Brain microvascular endothelial cell (primary cell): ENCODE results near the gene CHCT1.
"Not testable (repeated sequence)": the region's sequence is repeated elsewhere in the genome, so short reads cannot be mapped to it uniquely, and the experiment has no call there.

Experiments used
- DNase-seq: peaks from one replicate; pipeline ENCODE4 v3.0.0-alpha.2; 2020
- H3K27ac ChIP-seq: fragments of 250-450 bp; sonication (Bioruptor Pico); 2 replicates; pipeline ENCODE4 v1.5.1; 2020; ENCODE audit warnings: mild to moderate bottlenecking, moderate library complexity
- H3K27me3 ChIP-seq: fragments of 250-450 bp; sonication (Bioruptor Pico); replicated peaks from 2 replicates; pipeline ENCODE4 v1.5.1; 2020; ENCODE audit warnings: mild to moderate bottlenecking
- H3K36me3 ChIP-seq: fragments of 250-450 bp; sonication (Bioruptor Pico); replicated peaks from 2 replicates; pipeline ENCODE4 v1.5.1; 2020; ENCODE audit warnings: mild to moderate bottlenecking
- H3K4me3 ChIP-seq: 2 replicates; pipeline ENCODE4 v1.5.1; 2011; ENCODE audit warnings: low read depth, mild to moderate bottlenecking, control low read depth, low read length, moderate library complexity
- CTCF ChIP-seq: IDR thresholded peaks from 2 replicates; pipeline ENCODE4 v1.5.1; 2011; ENCODE audit warnings: low read depth, mild to moderate bottlenecking, moderate library complexity, low read length, control low read depth, inconsistent platforms; ENCODE audit errors: missing control alignments
- in situ Hi-C: cut with HindIII; loops from 2 replicates; pipeline ENCODE4 v1.10.0; 2017; ENCODE audit warnings: low sequenced_read_pairs, low pct_ligation_motif_present

CHCT1 gene

GRCh38 chr17:60421273-60422161 is 772 bp upstream of the CHCT1 start:
- in situ Hi-C loops = loop anchor here (25.0 kb wide), 1 partner anchor 184 kb away; no protein-coding TSS in a partner anchor
- peak; percentile 95 for TF ChIP-seq CTCF
- Histone ChIP-seq H3K27ac (no peak overlapping the region), H3K4me3 (peak overlapping the region; percentile 56), H3K27me3 (no peaks in the 10 kb centered on the region), H3K36me3 (no peaks in the 10 kb centered on the region)
- peak; percentile 25 for DNase-seq

- no peaks in the 10 kb centered on the region for H3K36me3 ChIP-seq
- no peak for DNase-seq
- no peak for TF ChIP-seq CTCF
- in situ Hi-C loops = loop anchor here (25.0 kb wide), 1 partner anchor 187 kb away; no protein-coding TSS in a partner anchor
- no peaks in the 10 kb centered on the region for H3K27me3 ChIP-seq
- no peak overlapping the region for H3K27ac ChIP-seq
- no peak overlapping the region for H3K4me3 ChIP-seq
These were observed 1.6 kb downstream of the CHCT1 start for GRCh38 chr17:60423865-60424264.

- no peak for TF ChIP-seq CTCF
- Histone ChIP-seq H3K27ac (no peak overlapping the region), H3K4me3 (no peak overlapping the region), H3K36me3 (no peaks in the 10 kb centered on the region), H3K27me3 (no peaks in the 10 kb centered on the region)
- DNase-seq = no peak
- in situ Hi-C loops = no loop called here
These were observed 3.3 kb downstream of the CHCT1 start for GRCh38 chr17:60425626-60426025.

- Histone ChIP-seq H3K27me3 (no peaks in the 10 kb centered on the region), H3K36me3 (no peaks in the 10 kb centered on the region), H3K27ac (no peak overlapping the region), H3K4me3 (no peak overlapping the region)
- no peak for TF ChIP-seq CTCF
- in situ Hi-C loops = no loop called here
- no peak for DNase-seq
These were observed 4.3 kb downstream of the CHCT1 start for GRCh38 chr17:60426596-60426995.

- H3K27me3 ChIP-seq, DNase-seq, H3K27ac ChIP-seq, H3K36me3 ChIP-seq, H3K4me3 ChIP-seq, in situ Hi-C loops: not testable (repeated sequence)
These were observed 6.2 kb downstream of the CHCT1 start for GRCh38 chr17:60428491-60428890.

GRCh38 chr17:60430561-60430960 is 8.3 kb downstream of the CHCT1 start:
- H3K36me3 ChIP-seq, H3K27ac ChIP-seq, DNase-seq, in situ Hi-C loops, H3K4me3 ChIP-seq, H3K27me3 ChIP-seq: not testable (repeated sequence)

- H3K27me3 ChIP-seq, H3K27ac ChIP-seq, in situ Hi-C loops, DNase-seq, H3K36me3 ChIP-seq, H3K4me3 ChIP-seq: not testable (repeated sequence)
These were observed 11.0 kb downstream of the CHCT1 start for GRCh38 chr17:60433021-60433997.
